Bronchial epithelial cell (primary cell): ENCODE results near the gene POLD4. TPM values are rescaled to one million over a fixed set of nuclear protein-coding genes. Genes with fewer than 3 reads are reported as not detected.

ENCODE experiments used
- DNase-seq: peaks from one replicate; pipeline ENCODE4 v3.0.0-alpha.2; 2010; ENCODE audit warnings: low read depth
- FAIRE-seq: peaks from 2 replicates; lab custom pipeline; 2011; peaks lifted over from hg19 to GRCh38; lab: Jason Lieb, UNC
- H3K27me3 ChIP-seq: 2 replicates; pipeline ENCODE4 v1.5.1; 2011; ENCODE audit warnings: low read length; ENCODE audit not compliant: control insufficient read depth, insufficient read depth
- H3K36me3 ChIP-seq: 2 replicates; pipeline ENCODE4 v1.5.1; 2011; ENCODE audit warnings: low read length; ENCODE audit not compliant: control insufficient read depth, insufficient read depth
- H3K4me3 ChIP-seq: 2 replicates; pipeline ENCODE4 v1.5.1; 2011; ENCODE audit warnings: mild to moderate bottlenecking, low read depth, low read length, control low read depth
- CTCF ChIP-seq: IDR thresholded peaks from 2 replicates; pipeline ENCODE4 v1.5.1; 2011; ENCODE audit warnings: mild to moderate bottlenecking, moderate library complexity, low read length, control low read depth, inconsistent platforms; ENCODE audit not compliant: insufficient read depth, severe bottlenecking
- total RNA-seq: library from RNA; depleted of rRNA; stranded (reverse); fragments of >200 nt; gene quantifications from 2 replicates; pipeline ENCODE4 v1.2.1, GENCODE V29; 2014

The POLD4 gene
- total RNA-seq, 1 donor from 2014 or later = 45.8 TPM

GRCh38 chr11:67313125-67313890 is 40.0 kb downstream of the POLD4 start:
- Histone ChIP-seq H3K27me3 (no peaks in the 10 kb centered on the region), H3K4me3 (no peak overlapping the region), H3K36me3 (peaks cover 20% of the 10 kb centered on the region)
- no peak for FAIRE-seq
- no peak for DNase-seq
- no peak for TF ChIP-seq CTCF

- peak; percentile 80 for FAIRE-seq
- Histone ChIP-seq H3K27me3 (no peaks in the 10 kb centered on the region), H3K36me3 (peaks cover 25% of the 10 kb centered on the region), H3K4me3 (no peak overlapping the region)
- no peak for TF ChIP-seq CTCF
- peak; percentile 97 for DNase-seq
These were observed 40.9 kb downstream of the POLD4 start for GRCh38 chr11:67312187-67313021.

GRCh38 chr11:67311556-67312082 is 41.7 kb downstream of the POLD4 start:
- FAIRE-seq = no peak

GRCh38 chr11:67311051-67311555 is 42.2 kb downstream of the POLD4 start:
- TF ChIP-seq CTCF = no peak
- FAIRE-seq = no peak
- no peak overlapping the region for H3K4me3 ChIP-seq
- H3K27me3 ChIP-seq = no peaks in the 10 kb centered on the region
- H3K36me3 ChIP-seq = peaks cover 33% of the 10 kb centered on the region
- no peak for DNase-seq

More at GRCh38 chr11:67311556-67312082, 41.7 kb downstream of the POLD4 start:
- Histone ChIP-seq H3K27me3 (no peaks in the 10 kb centered on the region), H3K36me3 (peaks cover 32% of the 10 kb centered on the region), H3K4me3 (no peak overlapping the region)
- peak; percentile 5 for TF ChIP-seq CTCF
- peak; percentile 69 for DNase-seq

GRCh38 chr11:67310246-67311050 is 42.9 kb downstream of the POLD4 start:
- Histone ChIP-seq H3K36me3 (peaks cover 34% of the 10 kb centered on the region), H3K27me3 (no peaks in the 10 kb centered on the region), H3K4me3 (no peak overlapping the region)
- FAIRE-seq (peak; percentile 7), DNase-seq (peak; percentile 82)
- TF ChIP-seq CTCF = no peak
